Stimulated activated CD4-positive, alpha-beta T cell treated with anti-CD3 and anti-CD28 coated beads, Interleukin-12 subunit alpha, Interleukin-12 subunit beta, amount 100 ng/mL, for 4 hours (primary cell): ENCODE results near the gene SLC47A2.
"Not testable (repeated sequence)": the region's sequence is repeated elsewhere in the genome, so short reads cannot be mapped to it uniquely, and the experiment has no call there.

ENCODE experiments used
- DNase-seq: peaks from one replicate; pipeline ENCODE4 v3.0.0-alpha.2; 2020

The SLC47A2 gene

DNA sequence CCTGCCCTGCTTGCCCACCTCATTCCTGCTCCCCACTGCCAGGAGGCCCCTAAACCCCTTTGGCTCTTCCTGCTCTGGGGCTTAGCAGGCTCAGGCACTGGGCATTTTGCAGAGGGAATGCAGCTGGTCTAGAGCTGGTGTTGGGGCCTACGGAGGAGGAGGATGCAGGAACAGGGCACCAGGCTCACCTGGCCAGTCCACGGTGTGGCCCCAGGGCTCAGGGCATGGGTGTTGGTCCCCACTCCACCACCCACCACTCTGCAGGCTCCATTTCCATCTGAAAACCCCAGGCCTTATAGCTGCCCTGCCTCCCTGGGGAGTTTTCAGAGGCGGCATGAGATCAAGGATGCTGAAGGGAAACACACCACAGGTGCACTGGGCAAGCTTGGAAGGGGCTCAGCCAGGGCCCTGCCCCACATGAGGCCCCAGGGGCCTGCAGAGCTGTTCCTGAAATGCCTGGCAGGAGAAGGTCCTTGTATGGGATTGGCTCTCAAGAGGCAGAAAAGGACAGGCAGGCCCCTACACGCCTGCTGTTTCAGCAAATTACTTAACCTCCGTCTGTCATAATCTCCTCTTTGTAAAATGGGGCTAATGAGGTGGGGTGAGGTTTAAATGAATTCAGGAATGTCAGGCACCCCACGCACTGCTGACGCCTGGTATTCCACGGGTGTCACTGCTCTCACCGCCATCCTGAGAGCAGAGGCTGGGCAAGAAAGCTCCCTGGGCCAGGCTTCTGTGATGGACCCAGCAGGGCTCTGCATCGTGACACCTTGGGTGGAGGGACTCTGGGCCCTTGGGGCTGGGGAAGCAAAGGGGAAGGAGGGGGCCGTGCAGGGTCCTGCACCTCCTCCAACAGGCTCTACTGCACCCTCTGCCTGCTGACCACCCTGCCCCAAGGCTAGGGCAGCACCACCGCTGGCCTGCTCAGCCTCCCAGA lies 9.3 kb downstream of the SLC47A2 start:
- no peak for DNase-seq

GRCh38 chr17:19705771-19706770 lies 10.3 kb downstream of the SLC47A2 start:
- DNase-seq: no peak

DNA sequence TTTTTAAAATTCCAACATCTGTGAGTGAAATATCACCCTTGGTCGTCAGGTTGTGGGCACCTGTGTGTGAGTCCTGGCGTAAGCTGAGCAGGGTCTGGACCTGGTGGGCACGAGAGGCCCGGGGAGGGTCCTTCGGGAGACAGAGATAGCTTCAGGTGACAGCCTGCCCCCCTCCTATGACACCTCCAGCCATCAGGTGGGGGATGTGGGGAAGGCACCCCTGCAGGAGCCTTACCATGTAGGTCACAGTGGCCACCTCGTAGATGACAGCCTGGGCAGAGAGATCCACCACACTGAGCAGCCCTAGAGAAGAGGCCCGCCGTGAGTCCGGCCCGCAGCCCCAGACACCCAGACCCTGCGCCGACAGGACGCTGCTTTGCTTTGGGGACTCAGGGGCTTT lies 11.2 kb downstream of the SLC47A2 start:
- DNase-seq: no peak

GRCh38 chr17:19703828-19704613 lies 12.4 kb downstream of the SLC47A2 start:
- DNase-seq: no peak

GRCh38 chr17:19703106-19703827 lies 13.1 kb downstream of the SLC47A2 start:
- no peak for DNase-seq

DNA sequence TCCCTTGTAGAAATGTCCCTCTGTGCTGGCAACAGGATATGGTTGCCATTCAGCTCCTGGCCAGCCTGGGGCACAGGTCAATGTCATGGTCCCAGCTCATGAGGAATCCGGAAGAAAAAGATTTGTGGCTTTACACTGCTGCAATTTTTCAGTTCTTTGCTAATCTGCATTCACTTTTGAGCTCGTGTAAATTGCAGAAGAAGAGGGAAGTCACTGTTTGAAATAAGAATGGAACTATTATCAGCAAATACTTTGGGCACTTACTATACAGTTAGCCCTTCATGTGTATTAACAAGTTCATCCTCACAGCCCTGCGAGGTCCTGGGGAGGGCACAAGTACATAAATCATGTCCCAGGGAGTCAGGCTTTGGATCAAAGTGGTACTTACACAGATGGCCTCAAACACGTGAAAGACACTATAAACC lies 14.2 kb downstream of the SLC47A2 start:
- no peak for DNase-seq

DNA sequence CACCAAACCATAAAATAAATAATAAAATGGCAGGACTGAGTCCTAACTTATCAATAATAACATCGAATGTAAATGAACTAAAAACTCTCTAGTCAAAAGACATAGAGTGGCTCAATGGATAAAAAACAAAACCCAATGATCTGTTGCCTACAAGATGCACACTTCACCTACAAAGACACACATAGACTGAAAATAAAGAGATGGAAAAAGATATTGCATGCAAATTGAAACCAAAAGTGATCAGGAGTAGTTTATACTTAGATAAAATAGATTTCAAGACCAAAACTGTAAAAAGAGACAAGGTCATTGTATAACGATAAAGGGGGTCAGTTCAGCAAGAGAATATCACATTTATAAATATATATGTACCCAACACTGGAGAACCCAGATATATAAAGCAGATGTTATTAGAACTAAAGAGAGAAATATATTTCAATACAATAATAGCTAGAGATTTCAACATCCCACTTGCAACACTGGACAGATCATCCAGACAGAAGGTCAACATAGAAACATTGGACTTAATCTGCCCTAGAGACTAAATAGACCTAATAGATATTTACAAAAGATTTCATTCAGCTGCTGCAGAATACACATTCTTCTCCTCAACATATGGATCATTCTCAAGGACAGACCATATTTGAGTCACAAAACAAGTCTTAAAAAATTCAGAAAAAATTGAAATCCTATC lies 29.8 kb downstream of the SLC47A2 start:
- DNase-seq: no peak

GRCh38 chr17:19684909-19685580 lies 31.3 kb downstream of the SLC47A2 start:
- not testable (repeated sequence) for DNase-seq

GRCh38 chr17:19683117-19683516 lies 33.3 kb downstream of the SLC47A2 start:
- no peak for DNase-seq

DNA sequence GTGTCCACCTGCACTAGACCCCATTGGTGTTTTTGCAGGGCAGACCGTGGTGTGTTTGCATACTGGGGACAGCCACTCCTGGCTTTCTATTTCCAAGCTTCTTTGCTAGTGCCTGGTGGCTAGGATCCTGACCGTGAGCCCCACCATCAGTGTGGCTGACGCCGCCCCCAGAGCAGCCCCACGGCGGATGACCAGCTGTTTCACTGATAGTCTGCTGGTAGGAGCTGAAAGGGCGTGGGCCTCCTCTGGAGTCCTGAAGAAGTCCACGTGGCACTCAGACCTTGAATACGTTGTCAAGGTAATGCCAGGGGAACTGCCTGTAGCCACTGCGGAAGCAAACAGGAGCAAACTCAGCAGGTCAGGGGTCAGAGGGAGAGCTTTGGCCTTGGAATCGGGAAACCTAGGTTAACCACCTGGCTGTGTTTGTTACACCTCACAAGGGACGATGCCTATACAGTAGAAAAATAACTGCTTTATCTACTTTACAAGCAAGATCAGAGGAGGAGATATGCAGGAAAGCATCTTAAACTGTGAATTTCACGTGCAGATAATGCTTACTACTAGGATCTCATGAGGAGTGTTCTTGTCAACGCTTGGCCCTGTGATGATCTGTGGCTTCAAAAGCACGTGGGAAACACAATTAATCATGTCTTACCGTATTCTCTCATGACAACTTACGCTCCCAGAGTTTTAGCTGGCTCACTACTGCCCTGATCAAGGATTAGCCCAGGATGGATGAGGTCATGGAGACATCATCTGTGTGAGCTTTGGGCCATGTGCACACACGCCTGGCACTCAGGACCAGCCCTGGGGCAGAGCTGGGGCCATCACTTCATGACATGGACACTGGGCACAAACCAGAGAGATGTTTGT lies 37.6 kb downstream of the SLC47A2 start:
- DNase-seq: no peak

GRCh38 chr17:19677736-19678379 lies 38.5 kb downstream of the SLC47A2 start:
- no peak for DNase-seq

GRCh38 chr17:19676896-19677295 lies 39.5 kb downstream of the SLC47A2 start:
- no peak for DNase-seq

DNA sequence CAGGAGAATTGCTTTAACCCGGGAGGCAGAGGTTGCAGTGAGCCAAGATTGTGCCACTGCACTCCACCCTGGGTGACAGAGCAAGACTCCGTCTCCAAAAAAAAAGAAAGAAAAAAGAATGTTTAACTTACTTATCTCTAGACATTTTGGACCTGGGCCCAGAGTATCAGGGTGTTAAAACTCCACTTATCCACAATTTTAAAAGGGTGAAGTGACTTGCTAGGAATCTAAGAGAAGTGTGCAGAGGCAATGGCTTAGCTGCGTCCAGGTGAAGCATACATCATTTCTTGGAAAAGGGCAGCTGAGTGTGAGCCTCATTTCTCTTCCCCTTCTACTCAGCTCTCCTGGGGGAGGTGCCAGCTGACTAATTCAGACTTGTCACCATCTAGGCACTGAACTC lies 42.8 kb downstream of the SLC47A2 start:
- DNase-seq: no peak

DNA sequence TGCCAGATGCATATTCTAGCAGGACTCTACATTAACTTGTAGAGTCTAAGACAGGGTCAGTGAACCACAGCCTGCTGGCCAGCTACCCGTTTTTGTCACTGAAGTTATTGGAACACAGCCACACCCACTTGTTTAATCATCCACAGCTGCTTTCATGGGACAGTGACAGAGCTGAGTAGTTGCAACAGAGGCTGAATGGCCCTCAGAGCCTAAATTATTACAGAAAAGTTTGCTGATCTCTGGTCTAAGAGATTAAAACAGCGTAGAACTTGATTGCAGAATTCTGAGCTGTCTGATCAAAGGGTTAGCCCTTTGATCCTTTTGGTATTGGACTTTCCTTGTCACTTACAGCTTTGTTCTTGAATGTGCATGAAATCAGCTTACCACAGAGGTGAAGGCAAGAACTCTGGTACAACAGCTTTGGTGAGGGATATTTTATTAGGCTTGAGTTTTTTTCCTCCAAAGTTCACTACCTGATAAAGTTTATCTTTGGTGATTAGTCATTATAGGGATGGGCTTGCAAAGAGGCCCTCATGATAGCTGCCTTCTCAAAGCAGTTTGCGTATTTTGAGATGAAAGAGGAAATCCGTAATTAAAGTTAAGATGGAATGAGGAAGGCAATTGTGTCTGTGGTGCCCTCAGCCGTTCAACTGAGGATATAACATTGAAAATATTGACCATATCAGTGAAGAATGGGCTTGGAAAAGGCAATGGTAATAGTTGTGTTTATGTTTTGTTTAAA lies 44.2 kb downstream of the SLC47A2 start:
- DNase-seq: no peak

- no peak for DNase-seq
Measured at GRCh38 chr17:19671433-19671832, 45.0 kb downstream of the SLC47A2 start.

DNA sequence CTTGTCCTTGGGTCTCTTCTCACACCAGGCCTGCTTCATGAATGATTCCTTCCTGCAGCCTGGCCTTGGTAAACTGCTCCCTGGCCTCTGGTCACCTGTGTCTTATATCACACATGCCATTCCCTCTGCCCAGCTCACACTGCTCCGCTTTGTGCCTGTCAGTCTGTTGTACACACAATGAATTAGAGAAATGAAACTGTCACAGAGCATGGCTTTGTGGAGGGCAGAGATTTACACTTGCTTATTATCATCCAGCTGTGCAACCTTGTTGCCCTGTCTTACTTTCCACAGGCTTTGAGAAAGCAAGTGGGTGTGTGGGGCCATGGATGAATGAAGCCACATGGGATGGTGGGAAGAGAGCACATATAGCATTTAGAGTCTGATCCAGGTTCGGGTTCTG lies 45.5 kb downstream of the SLC47A2 start:
- DNase-seq: no peak

- not testable (repeated sequence) for DNase-seq
Measured at GRCh38 chr17:19669680-19670079, 46.7 kb downstream of the SLC47A2 start.

GRCh38 chr17:19664821-19665181 lies 51.6 kb downstream of the SLC47A2 start:
- no peak for DNase-seq
